HepG2 (cell line): ENCODE results near the gene CRK. TPM values are rescaled to one million over a fixed set of nuclear protein-coding genes. Genes with fewer than 3 reads are reported as not detected.

ENCODE experiments used
- ARNT ChIP-seq: fragments of 450-650 bp; IDR thresholded peaks from 2 replicates; pipeline ENCODE4 v1.6.1; 2017
- ATF1 ChIP-seq: IDR thresholded peaks from 2 replicates; pipeline ENCODE4 v1.6.1; 2016; ENCODE audit warnings: mild to moderate bottlenecking, control low read depth
- BRCA1 ChIP-seq: sonication (generic); formaldehyde crosslinking; IDR thresholded peaks from 2 replicates; pipeline ENCODE4 v1.4.0; 2020; ENCODE audit warnings: missing genetic modification reagents
- BRF2 ChIP-seq: sonication (generic); formaldehyde crosslinking; IDR thresholded peaks from 2 replicates; pipeline ENCODE4 v1.8.1; 2022; ENCODE audit warnings: mild to moderate bottlenecking, missing genetic modification reagents
- CC2D1A ChIP-seq: sonication (generic); formaldehyde crosslinking; IDR thresholded peaks from 2 replicates; pipeline ENCODE4 v1.8.1; 2023; ENCODE audit warnings: mild to moderate bottlenecking, missing genetic modification reagents
- ELK4 ChIP-seq: sonication (generic); formaldehyde crosslinking; IDR thresholded peaks from 2 replicates; pipeline ENCODE4 v1.9.0; 2021; ENCODE audit warnings: missing genetic modification reagents, borderline replicate concordance
- GFI1 ChIP-seq: sonication (generic); formaldehyde crosslinking; IDR thresholded peaks from 2 replicates; pipeline ENCODE4 v1.5.0; 2020; ENCODE audit warnings: missing genetic modification reagents, mild to moderate bottlenecking, borderline replicate concordance
- KAT8 ChIP-seq: IDR thresholded peaks from 2 replicates; pipeline ENCODE4 v1.6.1; 2016; ENCODE audit warnings: missing genetic modification reagents, missing compliant biosample characterization
- MLXIP ChIP-seq: sonication (generic); formaldehyde crosslinking; IDR thresholded peaks from 2 replicates; pipeline ENCODE4 v1.9.0; 2021; ENCODE audit warnings: missing genetic modification reagents, borderline replicate concordance
- PRMT3 ChIP-seq: sonication (generic); formaldehyde crosslinking; IDR thresholded peaks from 2 replicates; pipeline ENCODE4 v1.8.1; 2022; ENCODE audit warnings: low read depth, mild to moderate bottlenecking, moderate library complexity, missing genetic modification reagents, borderline replicate concordance
- RORA ChIP-seq: sonication (generic); formaldehyde crosslinking; IDR thresholded peaks from 2 replicates; pipeline ENCODE4 v1.5.0; 2020; ENCODE audit warnings: mild to moderate bottlenecking, missing genetic modification reagents, moderate library complexity
- SKIL ChIP-seq: sonication (generic); formaldehyde crosslinking; IDR thresholded peaks from 2 replicates; pipeline ENCODE4 v1.8.0; 2022; ENCODE audit warnings: missing genetic modification reagents, mild to moderate bottlenecking, moderate library complexity, borderline replicate concordance
- ZNF253 ChIP-seq: sonication (generic); formaldehyde crosslinking; IDR thresholded peaks from 2 replicates; pipeline ENCODE4 v1.8.0; 2022; ENCODE audit warnings: mild to moderate bottlenecking, missing genetic modification reagents, borderline replicate concordance
- ZNF30 ChIP-seq: sonication (generic); formaldehyde crosslinking; IDR thresholded peaks from 2 replicates; pipeline ENCODE4 v1.5.0; 2020; ENCODE audit warnings: mild to moderate bottlenecking, missing genetic modification reagents
- ZNF530 ChIP-seq: sonication (generic); formaldehyde crosslinking; IDR thresholded peaks from 2 replicates; pipeline ENCODE4 v1.5.0; 2020; ENCODE audit warnings: low read depth, mild to moderate bottlenecking, missing genetic modification reagents
- ZNF550 ChIP-seq: sonication (generic); formaldehyde crosslinking; IDR thresholded peaks from 2 replicates; pipeline ENCODE4 v1.4.0; 2020; ENCODE audit warnings: mild to moderate bottlenecking, missing genetic modification reagents, borderline replicate concordance
- ZNF574 ChIP-seq: sonication (generic); formaldehyde crosslinking; IDR thresholded peaks from 2 replicates; pipeline ENCODE4 v1.4.0; 2020; ENCODE audit warnings: missing genetic modification reagents
- ZNF670 ChIP-seq: sonication (generic); formaldehyde crosslinking; IDR thresholded peaks from 2 replicates; pipeline ENCODE4 v1.8.0; 2022; ENCODE audit warnings: mild to moderate bottlenecking, missing genetic modification reagents, borderline replicate concordance
- ZNF746 ChIP-seq: sonication (generic); formaldehyde crosslinking; IDR thresholded peaks from 2 replicates; pipeline ENCODE4 v1.8.0; 2022; ENCODE audit warnings: mild to moderate bottlenecking, missing genetic modification reagents
- polyA plus RNA-seq, 8 experiments: library from polyadenylated mRNA; depleted of rRNA in 3 of 8; stranded (reverse) in 7 of 8; unstranded in 1 of 8; fragments of >200 nt; fragmentation: Illumina TruSeq in 4 of 8; extraction: Trizol in 4 of 8; gene quantifications; 2 replicates each; pipeline versions ENCODE4 v1.2.1 to v1.2.3, GENCODE V29; 2011 to 2016; ENCODE audit warnings: low read depth in 4 of 8, missing spikeins in 1 of 8, mixed read lengths in 1 of 8; ENCODE audit not compliant: insufficient read depth in 1 of 8
- total RNA-seq, 5 experiments: library from RNA; depleted of rRNA; stranded (reverse); fragments of >200 nt; fragmentation: Illumina TruSeq; extraction: Trizol; gene quantifications; 2 replicates each; pipeline ENCODE4 v1.2.3, GENCODE V29; 2016; ENCODE audit warnings: low read depth in 1 of 5

The CRK gene
- total and polyA plus RNA-seq, 2 of the 13 experiments (the other 11 are each of a cell fraction or from before 2014, with no cell fraction given), result 47.4 to 54.2 TPM

GRCh38 chr17:1467898-1468492 is 12.0 kb upstream of the CRK start (continued):
- TF ChIP-seq ZNF574 (CRISPR knock-in tag), result peak; percentile 77
- TF ChIP-seq BRCA1 (CRISPR knock-in tag), result no peak
- TF ChIP-seq CC2D1A (CRISPR knock-in tag), result no peak
- TF ChIP-seq ZNF670 (CRISPR knock-in tag), result no peak
- TF ChIP-seq ZNF30, result no peak
- TF ChIP-seq ELK4 (CRISPR knock-in tag), result no peak
- TF ChIP-seq ZNF530 (CRISPR knock-in tag), result no peak
- TF ChIP-seq BRF2 (CRISPR knock-in tag), result no peak
- no peak for TF ChIP-seq PRMT3 (CRISPR knock-in tag)
- no peak for TF ChIP-seq ZNF550
- no peak for TF ChIP-seq GFI1 (CRISPR knock-in tag)
- TF ChIP-seq ARNT, result no peak
- TF ChIP-seq SKIL (CRISPR knock-in tag), result no peak
- no peak for TF ChIP-seq ZNF253 (CRISPR knock-in tag)
- TF ChIP-seq KAT8 (CRISPR knock-in tag), result no peak
- TF ChIP-seq ATF1 (CRISPR knock-in tag), result no peak
- no peak for TF ChIP-seq ZNF746
- no peak for TF ChIP-seq MLXIP (CRISPR knock-in tag)
- no peak for TF ChIP-seq RORA (CRISPR knock-in tag)
